ENCODE data around the gene GPATCH4.
"Not testable (repeated sequence)": the region's sequence is repeated elsewhere in the genome, so short reads cannot be mapped to it uniquely, and the experiment has no call there.

The GPATCH4 gene

DNA sequence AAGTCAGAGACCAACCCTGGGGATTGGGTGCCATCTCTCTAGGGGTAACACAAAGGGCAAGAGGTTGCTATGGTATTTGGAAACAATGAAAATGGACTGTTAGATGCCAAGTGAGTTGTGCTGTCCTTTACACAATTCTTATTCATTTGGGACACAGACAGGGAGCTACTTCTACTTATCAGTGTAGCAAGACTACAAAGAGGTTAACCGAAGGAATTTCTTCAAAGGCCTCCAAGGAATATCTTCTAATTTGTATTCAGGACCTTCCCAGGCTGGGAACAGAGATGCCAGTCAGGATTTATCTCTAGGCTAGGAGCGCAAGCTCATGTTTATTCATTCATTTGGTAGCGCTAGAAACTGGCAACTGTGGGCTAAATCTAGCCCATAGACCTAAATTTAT is 7.1 kb downstream of the GPATCH4 start:
- DNase-seq = no peak

DNA sequence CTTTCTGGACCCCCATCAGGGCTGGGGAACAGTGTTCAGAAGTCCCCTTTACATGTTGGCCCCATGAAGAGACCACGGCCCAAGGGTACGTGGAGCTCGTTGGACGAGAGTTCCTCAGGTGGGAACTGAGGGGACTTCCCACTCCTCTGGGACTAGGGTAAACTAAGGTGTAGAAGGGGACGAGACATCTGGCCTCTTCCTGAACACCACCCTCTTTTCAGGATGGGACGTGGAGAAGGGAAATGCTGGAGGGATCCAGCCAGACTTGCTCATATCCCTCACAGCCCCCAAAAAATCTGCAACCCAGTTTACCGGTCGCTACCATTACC is 7.7 kb downstream of the GPATCH4 start:
- no peak for DNase-seq

DNA sequence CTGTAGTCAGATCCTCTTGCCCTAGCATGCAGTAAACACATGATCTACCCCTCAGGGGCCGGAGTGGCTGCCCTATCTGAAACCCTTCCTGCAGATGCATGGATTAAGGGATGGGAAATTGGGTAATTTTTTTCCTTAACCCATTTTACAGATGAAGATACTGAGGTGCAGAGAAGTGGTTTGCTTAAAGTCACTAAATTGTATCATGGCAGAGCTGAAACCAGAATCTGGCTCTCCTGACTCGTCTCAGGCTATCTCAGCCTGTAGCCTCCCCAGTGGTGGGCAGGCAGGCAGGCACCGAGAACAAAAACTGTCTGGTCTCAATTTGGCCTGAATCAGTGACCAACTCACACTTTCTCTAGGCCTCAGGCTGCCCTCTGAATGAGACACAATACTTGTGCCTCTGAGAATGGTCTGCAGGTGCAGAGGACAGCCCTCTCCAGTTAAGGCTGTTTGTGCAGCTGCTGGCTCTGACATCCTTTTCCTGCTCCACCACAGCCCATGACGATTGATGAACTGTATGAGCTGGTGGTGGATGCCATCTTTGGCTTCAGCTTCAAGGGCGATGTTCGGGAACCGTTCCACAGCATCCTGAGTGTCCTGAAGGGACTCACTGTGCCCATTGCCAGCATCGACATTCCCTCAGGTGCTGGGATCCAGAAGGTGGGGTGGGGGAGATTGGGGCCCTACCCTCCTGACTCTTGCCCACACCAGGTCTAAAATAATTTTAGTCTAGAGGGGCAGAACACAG is 8.2 kb downstream of the GPATCH4 start:
- DNase-seq = peak; percentile 10

DNA sequence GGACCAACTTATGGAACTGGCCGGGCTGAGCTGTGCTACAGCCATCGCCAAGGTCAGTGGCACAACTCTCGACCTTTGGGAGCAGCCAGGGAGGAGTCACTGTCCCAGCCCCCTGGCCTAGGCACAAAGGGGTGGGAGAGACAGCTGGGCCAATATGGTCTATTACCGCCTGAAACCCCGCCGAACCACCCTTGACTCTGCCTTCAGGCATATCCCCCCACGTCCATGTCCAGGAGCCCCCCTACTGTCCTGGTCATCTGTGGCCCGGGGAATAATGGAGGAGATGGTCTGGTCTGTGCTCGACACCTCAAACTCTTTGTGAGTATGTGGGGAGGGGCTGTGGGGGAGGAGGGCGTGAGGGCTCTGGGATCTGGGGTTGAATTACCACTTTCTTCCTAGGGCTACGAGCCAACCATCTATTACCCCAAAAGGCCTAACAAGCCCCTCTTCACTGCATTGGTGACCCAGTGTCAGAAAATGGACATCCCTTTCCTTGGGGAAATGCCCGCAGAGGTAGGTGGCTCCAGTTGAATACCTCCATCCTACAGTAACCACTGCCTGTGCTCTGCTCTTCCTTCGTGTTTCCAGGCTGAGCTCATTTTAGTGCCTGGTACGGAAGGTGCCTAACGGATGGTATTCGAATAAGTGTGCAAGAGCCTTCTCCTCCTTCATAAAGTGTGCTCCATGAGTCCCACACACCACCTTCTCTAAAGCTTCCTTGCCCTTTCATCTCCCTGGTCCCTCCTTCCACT is 8.9 kb downstream of the GPATCH4 start:
- DNase-seq = no peak

DNA sequence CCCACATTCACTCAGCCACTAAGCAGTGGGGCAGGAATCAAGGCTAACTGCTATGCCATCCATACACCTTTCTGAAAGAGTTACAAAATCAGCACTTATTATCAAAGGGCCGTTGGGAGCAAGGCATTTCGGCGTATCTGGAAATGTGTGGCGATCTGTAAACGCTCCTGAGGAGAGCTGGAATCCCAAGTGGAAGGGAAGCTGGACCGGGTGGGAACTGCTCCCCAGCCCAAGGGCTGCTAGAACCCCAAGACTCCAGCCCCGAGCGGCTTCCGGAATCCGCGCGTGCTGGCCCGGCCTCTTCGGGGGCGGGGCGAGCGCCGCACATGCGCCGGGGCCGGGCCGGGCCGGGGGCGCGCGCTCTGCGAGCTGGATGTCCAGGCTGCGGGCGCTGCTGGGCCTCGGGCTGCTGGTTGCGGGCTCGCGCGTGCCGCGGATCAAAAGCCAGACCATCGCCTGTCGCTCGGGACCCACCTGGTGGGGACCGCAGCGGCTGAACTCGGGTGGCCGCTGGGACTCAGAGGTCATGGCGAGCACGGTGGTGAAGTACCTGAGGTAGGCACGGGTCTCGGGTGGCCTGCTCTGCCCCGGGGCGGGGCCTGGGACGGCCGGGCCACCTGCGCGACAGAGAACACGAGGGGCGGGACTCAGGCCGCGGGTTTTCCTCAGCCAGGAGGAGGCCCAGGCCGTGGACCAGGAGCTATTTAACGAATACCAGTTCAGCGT is 9.7 kb downstream of the GPATCH4 start, which contains the start of gene NAXE:
TSS of gene NAXE (plus strand) at position 345 of the 726 bp plus-strand sequence. CDS start at position 374, 29 bp downstream.
- peak; percentile 12 for DNase-seq

DNA sequence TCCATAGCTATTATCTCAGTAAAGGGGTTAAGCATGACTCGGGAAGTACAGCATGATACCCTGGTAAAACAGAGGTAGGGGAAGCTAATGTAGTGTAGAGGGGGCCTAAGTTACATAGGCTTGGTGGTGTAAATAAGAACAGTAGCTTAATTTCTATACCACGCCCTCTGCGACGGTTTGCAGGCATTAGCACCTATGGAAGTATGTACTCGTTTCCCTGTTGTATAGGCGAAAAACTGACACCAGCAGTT is 10.2 kb downstream of the GPATCH4 start:
- no peak for DNase-seq

DNA sequence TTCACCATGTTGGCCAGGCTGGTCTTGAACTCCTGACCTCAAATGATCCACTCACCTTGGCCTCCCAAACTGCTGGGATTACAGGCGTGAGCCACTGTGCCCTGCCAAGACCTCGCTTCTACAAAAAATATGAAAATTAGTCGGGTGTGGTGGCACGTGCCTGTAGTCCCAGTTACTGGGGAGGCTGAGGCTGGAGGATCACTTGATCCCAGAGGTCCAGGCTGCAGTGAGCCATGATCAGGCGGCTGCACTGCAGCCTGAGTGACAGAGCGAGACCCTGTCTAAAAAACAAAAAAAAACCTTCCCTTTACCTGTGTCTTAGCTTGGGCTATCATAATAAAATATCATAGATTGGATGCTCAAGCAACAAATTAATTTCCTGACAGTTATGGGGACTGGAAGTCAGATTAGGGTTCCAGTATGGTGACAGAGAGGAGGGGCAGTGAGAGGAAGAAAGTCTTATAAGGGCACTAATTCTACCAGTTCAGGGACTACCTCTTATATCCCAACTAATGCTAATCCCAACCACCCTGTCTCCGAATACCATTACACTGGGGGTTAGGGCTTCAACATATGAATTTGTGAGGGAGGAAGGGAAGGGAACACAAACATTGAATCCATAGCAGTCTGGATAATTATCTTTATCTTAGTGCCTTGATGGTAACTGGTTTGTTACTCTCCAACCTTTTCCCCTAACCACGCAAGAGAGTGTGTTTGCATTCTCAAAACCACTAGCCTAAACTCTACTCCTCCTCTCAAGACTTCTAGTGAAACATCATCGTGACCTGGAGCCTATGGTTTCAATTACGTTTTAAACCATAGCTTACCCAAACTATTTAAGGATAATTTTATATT is 10.7 kb downstream of the GPATCH4 start:
- DNase-seq = no peak

DNA sequence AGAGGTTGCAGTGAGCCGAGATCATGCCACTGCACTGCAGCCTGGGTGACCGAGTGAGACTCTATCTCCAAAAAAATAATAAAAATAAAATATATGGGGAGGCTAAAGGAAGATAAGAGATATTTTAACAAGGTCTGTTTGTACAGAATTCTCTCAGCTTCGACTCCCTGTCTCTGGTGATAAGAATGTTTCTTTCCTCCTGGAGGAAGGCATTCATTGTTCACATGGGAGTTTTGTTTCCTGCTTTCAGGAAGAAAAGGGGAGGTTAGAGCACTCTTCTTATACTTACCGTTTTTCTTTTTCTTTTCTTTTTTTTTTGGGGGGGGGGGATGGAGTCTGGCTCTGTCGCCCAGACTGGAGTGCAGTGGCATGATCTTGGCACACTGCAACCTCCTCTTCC is 11.7 kb downstream of the GPATCH4 start:
- no peak for DNase-seq

DNA sequence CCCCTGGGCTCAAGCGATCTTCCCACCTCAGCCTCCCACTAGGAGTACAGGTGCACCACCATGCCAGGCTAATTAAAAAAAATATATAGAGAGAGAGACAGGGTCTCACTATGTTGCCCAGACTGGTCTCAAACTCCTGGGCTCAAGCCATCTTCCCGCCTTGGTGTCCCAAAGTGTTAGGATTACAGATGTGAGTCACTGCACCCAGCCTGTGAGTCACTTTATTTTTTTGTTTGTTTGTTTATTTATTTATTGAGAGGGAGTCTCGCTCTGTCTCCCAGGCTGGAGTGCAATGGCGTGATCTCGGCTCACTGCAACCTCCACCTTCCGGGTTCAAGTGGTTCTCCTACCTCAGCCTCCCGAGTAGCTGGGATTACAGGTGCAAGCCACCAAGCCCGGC is 13.4 kb downstream of the GPATCH4 start:
- DNase-seq = not testable (repeated sequence)

DNA sequence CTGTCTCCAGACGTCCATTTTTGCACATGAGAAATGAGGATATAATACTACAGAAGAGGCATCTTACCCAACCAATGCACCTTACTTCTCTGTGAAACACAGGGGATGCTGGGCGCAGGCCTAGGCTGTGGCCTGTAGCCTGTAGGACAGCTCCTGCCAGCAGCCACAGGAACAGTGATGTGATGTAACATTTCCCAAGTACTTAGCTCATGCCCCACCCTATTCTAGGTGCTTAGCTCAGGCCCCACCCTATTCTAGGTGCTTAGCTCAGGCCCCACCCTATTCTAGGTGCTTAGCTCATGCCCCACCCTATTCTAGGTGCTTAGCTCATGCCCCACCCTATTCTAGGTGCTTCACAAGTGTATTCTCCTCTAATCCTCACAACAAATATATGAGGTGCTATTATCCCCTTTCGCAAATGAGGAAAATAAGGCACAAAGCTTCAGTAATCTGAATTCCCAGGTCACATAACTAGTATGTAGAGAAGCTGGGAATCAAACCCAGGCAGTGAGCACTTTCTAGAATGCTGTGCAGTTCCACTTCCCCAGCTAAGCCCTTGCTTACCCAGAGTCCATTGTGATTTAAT is 14.3 kb downstream of the GPATCH4 start:
- DNase-seq = no peak

DNA sequence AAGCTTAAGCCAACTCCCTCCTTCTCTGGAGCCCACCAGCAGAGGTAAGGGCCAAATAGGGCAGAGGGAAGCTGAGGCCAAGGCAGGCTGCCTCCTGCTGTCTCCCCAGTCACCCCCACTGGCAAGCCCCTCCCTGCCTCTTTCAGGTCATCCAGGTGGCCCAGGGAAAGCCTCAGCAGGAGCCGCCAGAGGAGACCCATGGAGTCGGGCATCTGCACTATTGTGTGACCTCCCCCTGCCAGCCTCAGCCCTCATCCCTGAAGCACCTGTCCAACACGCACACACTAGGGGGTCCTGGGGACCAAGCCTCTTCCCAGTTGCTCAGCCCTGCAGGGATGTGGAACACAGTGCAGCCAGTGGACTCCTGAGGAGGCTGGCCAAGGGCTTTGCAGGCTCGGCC is 15.0 kb downstream of the GPATCH4 start:
- DNase-seq = no peak

DNA sequence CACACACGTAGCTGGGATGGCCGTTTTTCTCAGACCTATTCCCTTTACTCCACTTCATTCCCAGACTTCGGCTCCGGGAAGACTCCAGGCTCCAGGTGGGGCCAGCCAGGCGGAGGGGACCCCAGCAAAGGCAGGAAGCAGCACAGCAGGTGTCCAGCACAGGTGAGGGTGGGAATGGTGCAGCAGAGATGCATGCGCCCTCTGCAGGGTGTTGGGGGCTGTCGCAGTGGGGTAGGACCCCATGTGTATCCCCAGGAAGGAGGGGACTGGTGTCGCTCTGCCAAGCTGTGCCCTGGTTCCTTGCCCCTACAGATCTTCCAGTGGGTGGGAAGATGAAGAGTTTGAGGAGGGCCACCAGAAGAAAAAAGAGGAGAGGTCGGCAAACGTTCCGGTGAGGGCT is 16.5 kb downstream of the GPATCH4 start:
- no peak for DNase-seq

DNA sequence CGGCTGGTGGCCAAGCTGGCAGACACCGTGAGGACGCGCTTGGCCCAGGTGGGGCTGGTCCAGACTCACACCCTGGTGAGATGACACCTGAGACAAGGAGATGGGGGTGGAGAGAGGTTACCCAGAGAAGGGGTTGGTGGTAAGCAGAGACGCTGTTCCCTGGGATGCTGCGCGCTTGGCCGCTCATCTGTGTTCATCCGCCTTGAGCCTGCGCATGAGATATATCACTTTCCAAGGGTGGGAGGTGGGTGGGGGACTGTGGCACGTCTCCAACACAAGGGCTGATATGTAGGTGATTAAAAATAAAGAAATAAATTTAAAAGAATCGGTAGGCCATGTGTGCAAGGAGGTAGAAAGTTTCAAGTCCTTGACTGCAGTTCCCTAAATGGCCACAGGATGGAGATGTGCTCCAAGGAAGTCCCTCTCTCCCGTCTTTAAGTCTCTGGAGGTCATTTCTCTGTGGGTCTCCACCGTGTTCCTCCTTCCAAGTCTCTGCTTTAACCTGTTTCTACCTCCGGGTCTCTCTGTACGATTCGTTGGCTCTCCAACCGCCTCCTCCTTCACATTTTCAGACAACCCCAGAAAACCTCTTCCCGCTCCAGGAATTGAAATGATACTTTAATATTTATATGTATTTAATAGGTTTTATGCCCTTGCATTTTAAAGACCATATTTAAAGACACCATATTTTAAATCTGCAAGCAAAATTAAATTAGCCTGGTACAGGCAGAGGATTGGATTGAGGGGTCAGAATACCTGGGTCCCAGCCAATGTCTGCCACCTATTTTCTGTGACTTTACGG is 17.3 kb downstream of the GPATCH4 start:
- peak; percentile 72 for DNase-seq

DNA sequence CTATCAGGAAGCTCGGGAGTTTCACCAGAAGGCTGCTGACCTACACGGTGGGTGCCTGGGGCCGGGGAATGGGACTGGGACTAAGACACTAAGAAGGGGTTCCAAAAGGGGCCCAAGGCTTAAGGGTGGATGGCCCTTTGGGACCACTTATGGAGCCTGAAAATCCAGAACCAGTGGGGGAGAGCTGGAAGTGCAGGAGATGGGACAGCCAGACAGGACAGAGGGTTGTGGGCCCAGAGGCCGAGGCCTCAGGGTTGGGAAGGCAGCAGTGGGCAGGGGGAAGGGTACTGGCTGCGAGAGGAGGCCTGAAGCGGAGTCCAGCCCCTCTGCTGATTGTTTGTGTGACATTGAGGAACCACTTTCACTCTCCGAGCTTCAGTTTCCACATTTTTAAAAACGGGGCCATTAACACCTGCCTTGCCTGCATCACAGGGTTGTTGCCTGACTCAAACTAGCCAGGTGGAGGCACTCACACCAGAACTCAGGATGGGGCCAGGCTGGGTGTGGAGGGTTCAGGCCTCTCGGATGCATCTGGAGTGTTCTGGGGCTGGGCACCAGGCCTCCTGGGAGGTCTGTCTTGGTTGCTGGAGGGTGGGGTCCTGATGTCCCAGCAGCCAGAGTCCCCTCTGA is 18.8 kb downstream of the GPATCH4 start:
- no peak for DNase-seq

DNA sequence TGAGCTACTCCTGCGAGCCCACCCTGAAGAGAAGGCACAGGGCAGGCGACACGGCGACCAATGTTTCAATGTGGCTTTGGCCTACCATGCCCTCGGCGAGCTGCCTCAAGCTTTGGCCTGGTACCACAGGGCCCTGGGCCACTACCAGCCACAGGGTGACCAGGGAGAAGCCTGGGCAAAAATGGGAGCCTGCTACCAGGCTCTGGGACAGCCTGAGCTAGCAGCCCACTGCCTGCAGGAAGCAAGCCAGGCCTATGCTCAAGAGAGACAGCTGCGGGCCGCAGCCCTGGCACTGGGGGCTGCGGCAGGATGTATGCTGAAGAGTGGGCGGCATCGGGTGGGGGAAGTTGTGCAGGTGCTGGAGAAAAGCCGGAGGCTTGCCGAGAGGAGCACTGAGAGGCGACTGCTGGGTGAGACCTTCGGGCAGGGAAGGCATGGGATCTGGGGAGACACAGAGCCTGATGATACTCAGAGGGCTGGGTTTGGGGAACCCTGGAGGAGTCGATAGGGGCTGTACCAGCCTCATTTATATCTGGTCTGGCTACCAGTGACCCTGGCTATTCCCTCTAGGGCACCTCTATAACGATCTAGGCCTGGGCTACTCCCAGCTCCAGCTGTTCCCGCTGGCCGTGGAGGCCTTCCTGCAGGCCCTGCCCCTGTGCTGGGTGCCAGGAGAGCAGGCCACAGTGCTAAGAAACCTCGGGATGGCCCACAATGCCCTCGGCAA is 19.5 kb downstream of the GPATCH4 start:
- DNase-seq = no peak

DNA sequence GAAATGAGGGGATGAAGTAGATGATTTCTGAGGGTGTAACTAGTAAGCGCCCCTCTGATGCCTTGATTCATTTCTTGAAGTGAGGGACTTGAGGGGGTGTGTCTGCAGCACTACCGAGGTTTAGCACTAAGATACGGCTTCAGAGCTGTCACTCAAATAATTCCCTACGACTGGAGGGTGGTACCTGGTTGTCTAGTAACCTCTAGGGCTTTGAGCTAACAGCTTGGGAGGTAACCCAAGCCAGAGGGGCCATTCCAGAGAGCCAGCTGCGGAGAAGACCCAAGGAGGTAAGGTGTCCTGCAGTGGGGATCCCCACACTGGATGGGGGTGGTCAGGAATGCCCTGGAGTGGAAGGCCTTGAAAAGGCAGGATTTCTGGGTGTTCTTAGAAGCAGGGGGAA is 21.8 kb downstream of the GPATCH4 start, which contains the start of gene TTC24:
TSS of gene TTC24 (plus strand) at position 252 of the 400 bp plus-strand sequence. CDS start 1,642 bp downstream, outside the sequence.
- no peak for DNase-seq

DNA sequence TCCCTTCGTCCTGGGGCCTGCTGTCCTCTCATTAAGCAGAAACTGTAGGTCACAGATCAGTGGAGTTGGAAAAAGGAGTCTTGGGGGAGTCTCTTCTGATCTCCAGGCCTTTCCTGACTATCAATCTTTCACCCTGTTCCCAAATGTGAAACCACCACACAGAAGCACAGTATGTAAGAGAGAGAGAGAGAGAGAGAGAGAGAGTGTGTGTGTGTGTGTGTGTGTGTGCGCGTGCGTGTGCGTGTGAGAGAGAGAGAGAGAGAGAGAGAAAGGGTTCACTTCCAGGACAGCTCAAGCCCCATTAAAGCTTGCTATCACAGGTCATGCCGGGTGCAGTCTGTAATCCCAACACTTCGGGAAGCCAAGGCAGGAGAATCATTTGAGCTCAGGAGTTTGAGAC is 23.2 kb downstream of the GPATCH4 start:
- no peak for DNase-seq

DNA sequence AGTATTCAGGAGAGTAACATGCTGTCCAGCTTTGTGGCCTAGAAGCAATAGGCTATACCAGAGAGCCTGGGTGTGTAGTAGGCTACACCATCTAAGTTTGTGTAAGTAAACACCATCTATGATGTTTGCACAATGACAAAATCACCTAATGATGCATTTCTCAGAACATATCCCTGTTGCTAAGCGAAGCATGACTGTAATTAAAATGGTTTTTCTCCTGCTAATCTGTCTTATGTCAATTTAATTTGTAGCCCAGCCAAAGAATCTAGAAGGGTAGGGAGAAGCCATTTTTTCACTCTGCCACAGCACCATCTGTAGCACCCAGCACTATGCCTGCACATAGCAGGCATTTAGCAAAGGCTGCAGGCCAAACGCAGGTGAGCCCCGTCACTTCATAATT is 23.7 kb downstream of the GPATCH4 start:
- DNase-seq = peak; percentile 28

DNA sequence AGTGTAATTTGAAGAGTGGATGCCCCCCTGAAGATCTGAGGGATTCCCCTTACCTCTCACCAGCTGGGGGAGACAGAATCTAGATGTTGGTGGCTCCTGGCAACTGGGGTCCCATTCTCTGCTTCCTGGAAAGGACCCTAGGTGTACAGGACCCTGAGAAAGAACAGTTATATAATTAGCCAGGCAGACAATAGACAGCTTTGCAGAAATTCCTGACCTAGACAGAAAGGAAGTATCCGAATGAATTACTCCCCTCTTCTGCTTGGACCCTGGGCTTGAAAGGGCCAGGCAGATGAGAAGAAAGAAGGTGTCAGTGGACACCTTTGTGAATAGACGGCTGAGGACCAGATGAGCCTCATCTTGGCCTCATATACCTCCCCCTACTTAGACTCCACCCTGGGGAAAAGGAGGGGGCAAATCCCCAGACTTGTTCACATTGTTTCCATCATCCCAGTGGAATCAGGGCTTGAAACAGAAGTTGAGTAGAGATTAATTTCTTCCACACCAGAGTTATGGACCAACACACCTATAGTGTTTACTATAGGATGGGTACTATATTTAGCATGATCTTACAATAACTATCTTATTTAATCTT is 27.1 kb downstream of the GPATCH4 start:
- no peak for DNase-seq

DNA sequence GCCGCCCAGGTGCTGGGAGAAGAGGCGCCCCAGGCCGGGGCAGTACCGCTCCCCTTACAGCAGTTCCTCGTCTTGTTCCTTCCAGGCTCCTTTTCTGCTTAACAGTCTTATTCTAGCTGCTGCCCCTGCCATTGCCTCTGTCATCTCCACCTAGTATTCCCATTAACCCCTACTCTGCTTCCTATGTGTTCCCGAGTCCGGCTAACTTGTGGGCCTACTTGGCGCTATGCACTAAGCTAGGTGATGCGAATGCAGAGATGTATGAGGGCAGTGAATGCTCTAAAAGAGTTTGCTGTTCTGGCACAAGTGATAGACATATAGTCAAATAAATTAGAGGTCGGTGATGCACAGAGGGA is 28.6 kb downstream of the GPATCH4 start:
- DNase-seq = no peak
